Activated CD4-positive, alpha-beta T cell treated with anti-CD3 and anti-CD28 coated beads, Interleukin-2, Interleukin-6, amounts not matched to agents 100 ng/mL and 50 ng/mL, durations not matched to agents 16 hours and 8 hours (primary cell): Measurements from ENCODE around the gene RPN2.
A peak's percentile ranks its signal among the peaks of the same experiment; 100 is the strongest.

Source experiments
- DNase-seq: peaks from one replicate; pipeline ENCODE4 v3.0.0-alpha.2; 2020

RPN2 gene

GRCh38 chr20:37219751-37220668, 40.9 kb downstream of the RPN2 start:
- DNase-seq = no peak

GRCh38 chr20:37220731-37221130, 41.6 kb downstream of the RPN2 start:
- DNase-seq = no peak

- DNase-seq = no peak
Measured at GRCh38 chr20:37222086-37222485, 43.0 kb downstream of the RPN2 start.

- DNase-seq = peak; percentile 18
Measured at GRCh38 chr20:37223053-37223452, 43.9 kb downstream of the RPN2 start.

DNA sequence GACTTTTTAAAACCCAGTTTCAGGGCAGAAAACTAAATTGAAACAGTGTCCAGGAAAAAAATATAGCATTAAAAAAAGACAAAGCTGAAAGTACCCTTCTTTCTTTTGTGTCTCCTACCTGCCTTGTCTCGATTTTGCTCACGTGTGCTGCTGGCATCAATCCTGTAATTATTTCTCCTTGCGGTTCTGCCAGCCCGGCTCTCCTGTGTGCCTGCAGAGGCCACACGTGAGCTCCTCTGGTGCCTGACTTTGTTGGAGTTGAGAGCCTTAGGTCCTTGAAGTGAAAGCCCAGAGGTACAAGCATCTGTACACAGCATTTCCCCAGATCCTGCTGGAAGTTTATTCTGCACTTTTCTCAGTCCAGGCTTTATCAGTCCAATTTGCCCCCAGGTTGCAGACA, 46.0 kb downstream of the RPN2 start:
- DNase-seq = no peak

DNA sequence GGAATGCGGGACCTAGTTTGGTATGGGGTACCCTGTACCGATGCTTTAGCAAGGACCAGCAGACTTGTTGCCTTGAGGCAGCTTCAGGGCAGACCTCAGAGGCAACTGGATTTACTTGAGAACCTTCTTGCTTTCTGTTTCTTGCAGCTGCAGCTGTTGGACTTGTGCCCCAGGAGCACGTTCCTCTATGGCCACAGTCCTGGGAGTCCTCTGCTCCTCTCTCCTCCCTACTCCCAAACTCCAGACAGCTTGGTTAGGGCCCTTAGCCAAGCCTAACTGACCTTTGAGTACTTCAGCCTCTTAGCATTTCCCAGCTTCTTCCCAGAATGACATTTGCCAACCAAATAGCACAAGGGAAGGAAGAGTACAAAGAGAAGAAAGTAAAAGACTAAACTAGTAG, 47.8 kb downstream of the RPN2 start:
- DNase-seq = no peak

DNA sequence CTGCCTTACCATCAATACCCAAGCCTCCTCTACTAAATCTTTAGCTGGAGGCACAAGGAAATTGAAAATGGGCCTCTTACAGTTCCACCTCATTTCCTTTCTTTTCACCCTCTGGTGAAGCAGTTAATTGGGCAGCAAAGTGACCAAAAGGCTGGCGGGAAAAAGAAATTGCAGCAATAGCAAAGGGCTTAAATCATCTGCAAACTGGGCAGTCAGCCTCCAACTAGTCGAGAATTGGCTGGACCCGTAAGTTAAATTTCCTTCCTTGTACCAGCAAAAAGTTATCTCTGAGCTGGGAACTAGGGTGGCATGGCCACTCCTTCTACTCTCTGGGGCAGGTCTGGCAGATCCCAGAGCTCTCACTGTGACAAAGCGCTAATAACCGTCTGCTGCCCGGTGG, 49.0 kb downstream of the RPN2 start:
- no peak for DNase-seq

GRCh38 chr20:37228656-37229055, 49.5 kb downstream of the RPN2 start:
- DNase-seq = no peak

- no peak for DNase-seq
Measured at GRCh38 chr20:37229357-37229756, 50.2 kb downstream of the RPN2 start.

DNA sequence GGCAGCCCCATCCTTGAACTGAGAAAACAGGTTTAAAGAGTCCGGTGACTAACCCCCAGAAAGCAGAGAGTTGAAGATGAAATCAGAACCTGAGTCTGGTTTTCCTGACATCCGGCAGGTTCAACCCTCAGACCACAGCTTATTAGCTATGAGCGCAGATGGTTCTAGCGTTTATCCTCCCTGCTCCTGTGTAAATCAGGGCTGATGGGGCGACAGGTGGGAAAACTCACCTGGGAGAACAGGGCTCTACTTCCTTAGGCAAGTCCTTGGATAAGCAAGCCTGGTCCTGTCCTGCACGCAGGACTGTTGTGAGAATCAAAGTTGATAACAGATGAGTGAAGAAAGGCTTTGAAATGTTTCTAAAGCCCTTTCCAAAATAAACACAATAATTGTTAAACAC, 51.1 kb downstream of the RPN2 start:
- no peak for DNase-seq

GRCh38 chr20:37231947-37232630, 53.0 kb downstream of the RPN2 start:
- no peak for DNase-seq

- no peak for DNase-seq
Measured at GRCh38 chr20:37233548-37234253, 54.6 kb downstream of the RPN2 start.

DNA sequence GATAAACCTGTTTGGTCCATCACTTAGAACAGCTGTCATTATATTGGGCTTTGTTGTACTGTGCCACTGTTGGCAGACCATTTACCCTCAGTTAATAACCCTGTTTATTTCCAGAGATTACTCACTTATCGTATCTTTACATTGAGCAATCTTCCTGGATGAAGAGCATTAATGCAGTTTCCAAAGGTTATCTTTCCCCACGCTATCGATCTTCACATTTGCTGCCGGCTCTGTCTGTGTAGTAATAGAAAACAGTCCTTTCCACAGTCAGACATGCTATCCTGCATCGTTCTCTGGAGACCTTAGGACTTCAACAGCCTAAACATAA, 55.1 kb downstream of the RPN2 start:
- DNase-seq = no peak

- DNase-seq = no peak
Measured at GRCh38 chr20:37235065-37235464, 55.9 kb downstream of the RPN2 start.

- no peak for DNase-seq
Measured at GRCh38 chr20:37236462-37236861, 57.3 kb downstream of the RPN2 start.

DNA sequence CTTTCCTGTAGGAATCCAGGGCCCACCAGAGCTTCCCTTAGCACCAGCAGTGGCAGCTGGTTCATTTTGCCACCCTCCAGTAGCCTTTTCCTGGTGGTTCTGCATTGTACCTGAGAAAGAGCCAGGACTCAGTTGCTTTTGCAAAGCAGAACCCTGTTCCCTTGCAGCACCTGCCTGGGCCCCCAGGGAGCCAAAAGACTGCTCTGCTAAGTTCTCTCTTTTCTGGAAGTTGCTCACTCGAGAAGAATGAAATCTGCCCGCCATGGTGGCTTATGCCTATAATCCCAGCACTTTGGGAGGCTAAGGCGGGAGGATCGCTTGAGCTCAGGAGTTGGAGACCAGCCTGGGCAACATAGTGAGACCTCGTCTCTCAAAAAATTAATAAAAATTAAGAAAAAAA, 58.5 kb downstream of the RPN2 start:
- no peak for DNase-seq

- DNase-seq = no peak
Measured at GRCh38 chr20:37238426-37238825, 59.3 kb downstream of the RPN2 start.

DNA sequence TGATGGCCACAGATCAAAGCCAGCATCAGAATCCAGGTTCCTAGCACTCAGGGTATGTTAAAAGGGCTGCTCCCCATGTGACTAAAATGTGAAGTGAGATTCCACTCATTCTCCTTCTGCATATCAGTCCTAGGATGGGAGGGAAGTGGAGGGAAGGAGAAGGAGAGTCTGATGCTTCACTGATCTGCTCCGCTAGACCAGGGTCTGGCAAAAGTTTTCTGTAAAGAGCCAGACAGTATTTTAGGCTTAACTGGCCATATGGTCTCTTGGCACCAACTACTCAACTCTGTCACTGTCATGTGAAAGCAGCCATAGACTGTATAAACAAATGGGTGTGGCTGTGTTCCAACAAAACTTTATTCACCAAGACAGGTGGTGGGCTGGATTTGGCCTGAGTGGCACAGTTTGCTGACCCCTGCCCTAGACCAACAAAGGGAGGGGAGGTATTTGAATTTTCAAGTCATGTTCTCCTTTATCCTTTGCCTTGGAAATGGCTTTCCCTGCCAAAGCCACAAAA, 59.9 kb downstream of the RPN2 start:
- DNase-seq = no peak

DNA sequence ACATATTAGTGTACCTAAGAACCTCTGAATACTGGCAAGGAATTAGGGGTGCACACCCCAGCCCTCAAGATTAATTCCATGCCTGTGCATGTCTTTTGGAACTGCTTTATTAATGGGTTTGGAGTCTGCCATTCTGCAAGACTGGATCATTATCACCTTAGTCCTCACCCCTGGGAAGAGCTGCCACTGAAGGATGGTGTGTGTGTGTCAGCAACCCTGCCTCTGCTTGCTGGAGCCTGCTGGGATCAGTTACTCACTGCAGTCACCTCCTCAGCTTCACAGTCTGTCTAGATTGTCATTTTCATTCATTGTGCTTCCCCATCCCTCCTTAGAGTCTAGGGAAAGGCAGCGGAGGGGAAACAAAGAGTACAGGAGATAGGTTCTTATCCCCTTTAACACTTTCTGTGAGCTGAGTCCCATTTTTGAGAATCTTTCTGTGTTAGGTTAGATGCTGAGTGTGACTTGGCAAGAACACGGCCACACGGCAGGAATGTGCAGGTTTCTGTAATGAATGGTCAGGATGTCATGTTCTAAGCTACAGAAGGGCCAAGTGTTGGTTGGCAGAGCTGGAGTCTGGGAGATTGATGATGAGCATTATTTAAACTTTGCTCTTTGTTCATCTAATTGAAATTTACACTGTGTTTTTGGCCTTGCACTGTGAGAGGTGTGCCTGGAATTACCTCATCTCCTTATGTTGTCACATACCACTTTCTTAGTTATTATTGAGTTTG, 61.4 kb downstream of the RPN2 start:
- no peak for DNase-seq

GRCh38 chr20:37242503-37242902, 63.4 kb downstream of the RPN2 start:
- no peak for DNase-seq

- DNase-seq = no peak
Measured at GRCh38 chr20:37243076-37243936, 64.2 kb downstream of the RPN2 start.
